ENCODE results near the gene HADHA.

Gene HADHA

GRCh38 chr2:26144953-26145680, 99.3 kb downstream of the HADHA start:
- DNase-seq (ENCODE audit: low read depth) = peak; percentile 26
- TF ChIP-seq, protein P1, sequence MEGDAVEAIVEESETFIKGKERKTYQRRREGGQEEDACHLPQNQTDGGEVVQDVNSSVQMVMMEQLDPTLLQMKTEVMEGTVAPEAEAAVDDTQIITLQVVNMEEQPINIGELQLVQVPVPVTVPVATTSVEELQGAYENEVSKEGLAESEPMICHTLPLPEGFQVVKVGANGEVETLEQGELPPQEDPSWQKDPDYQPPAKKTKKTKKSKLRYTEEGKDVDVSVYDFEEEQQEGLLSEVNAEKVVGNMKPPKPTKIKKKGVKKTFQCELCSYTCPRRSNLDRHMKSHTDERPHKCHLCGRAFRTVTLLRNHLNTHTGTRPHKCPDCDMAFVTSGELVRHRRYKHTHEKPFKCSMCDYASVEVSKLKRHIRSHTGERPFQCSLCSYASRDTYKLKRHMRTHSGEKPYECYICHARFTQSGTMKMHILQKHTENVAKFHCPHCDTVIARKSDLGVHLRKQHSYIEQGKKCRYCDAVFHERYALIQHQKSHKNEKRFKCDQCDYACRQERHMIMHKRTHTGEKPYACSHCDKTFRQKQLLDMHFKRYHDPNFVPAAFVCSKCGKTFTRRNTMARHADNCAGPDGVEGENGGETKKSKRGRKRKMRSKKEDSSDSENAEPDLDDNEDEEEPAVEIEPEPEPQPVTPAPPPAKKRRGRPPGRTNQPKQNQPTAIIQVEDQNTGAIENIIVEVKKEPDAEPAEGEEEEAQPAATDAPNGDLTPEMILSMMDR (IDR thresholded peaks at IDR 0.05; ENCODE audit: control insufficient read depth, extremely low read depth, insufficient read depth) = peak; percentile 77
- H3K4me3 ChIP-seq (ENCODE audit: low read depth, low read length) = no peak overlapping the region

DNA sequence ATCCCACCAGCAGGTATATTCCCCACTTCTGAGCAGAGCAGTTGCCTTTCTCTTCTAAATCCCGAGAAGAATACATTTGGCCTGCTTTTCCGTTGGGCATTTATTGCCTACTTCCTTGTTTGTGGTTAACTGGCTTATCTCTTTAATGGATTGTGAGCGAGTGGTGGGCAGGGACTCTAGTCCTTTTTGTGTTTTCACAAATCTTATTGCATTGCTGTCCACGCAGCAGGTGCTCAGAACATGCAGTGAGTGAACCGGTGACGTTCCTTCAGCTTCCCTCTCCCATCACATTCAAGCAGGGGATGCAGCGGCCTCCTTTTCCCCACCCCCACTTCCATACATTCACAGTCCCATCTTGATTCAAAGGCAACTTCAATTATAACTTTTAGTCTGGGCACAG, 100.4 kb downstream of the HADHA start:
- TF ChIP-seq, protein P1 (IDR thresholded peaks at IDR 0.05; ENCODE audit: control insufficient read depth, extremely low read depth, insufficient read depth) = no peak
- no peak for DNase-seq (ENCODE audit: low read depth)
- H3K4me3 ChIP-seq (ENCODE audit: low read depth, low read length) = no peak overlapping the region

DNA sequence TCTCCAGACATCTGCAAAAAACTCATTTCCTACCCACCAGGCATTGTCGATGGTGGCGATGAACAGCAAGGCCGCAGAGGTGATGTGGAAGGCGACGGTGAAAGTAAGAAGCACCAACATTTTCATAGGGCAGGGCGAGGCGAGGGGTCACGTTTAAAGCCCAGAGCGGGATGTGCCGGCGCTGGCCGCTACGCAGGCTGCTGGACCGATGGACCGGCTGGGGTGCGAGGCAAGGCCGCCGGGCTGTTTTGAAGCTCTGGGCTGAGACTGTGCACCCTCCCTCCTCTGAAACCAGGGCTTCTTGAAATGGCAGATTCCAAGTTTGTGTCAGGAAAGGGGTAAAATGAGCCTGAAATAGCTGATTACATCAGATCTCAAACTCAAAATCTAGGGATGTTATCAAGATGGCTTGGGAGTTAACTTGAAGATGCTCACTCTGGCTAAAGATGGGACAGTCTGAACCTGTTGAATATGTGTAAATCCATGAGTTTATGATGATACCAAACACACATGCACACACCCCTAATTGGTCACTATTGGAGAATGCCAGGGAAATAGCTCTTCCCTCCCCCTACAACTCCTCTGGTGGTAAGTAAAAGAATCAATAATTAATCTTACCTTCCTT, 103.2 kb downstream of the HADHA start:
- TF ChIP-seq, protein P1 (IDR thresholded peaks at IDR 0.05; ENCODE audit: control insufficient read depth, extremely low read depth, insufficient read depth) = no peak

More for the DNA sequence above, 103.2 kb downstream of the HADHA start:
- no peak overlapping the region for H3K4me3 ChIP-seq (ENCODE audit: low read depth, low read length)
- DNase-seq (ENCODE audit: low read depth) = no peak

Data from LNCaP clone FGC (cell line).